CD4-positive, alpha-beta T cell (primary cell): Measurements from ENCODE around the gene SPRTN. TPM values are rescaled to one million over a fixed set of nuclear protein-coding genes. Genes with fewer than 3 reads are reported as not detected.

Experiments
- ATAC-seq: fragments of 200-7000 bp; cut with Tn5 transposase; one replicate; pipeline ENCODE4 v1.10.0; 2022; ENCODE audit warnings: mild to moderate bottlenecking; ENCODE audit not compliant: poor library complexity
- CTCF ChIA-PET: fragments of 350-600 bp; sonication (Branson Sonifier 250); formaldehyde crosslinking; loops from one replicate; lab custom pipeline; 2021; ENCODE audit warnings: antibody characterized with exemption, inconsistent platforms; lab: Charles Lee
- POLR2A ChIA-PET: fragments of 350-600 bp; sonication (Branson Sonifier 250); formaldehyde crosslinking; loops from one replicate; lab custom pipeline; 2021; ENCODE audit warnings: antibody characterized with exemption, inconsistent platforms; lab: Charles Lee
- DNase-seq, 14 experiments: peaks; one replicate each; pipeline ENCODE4 v3.0.0-alpha.2; 2013 to 2020; ENCODE audit warnings: mixed read lengths in 2 of 14
- H3K27ac ChIP-seq, 2 donors: one replicate each; pipeline versions ENCODE4 v1.5.1 to v1.7.0; 2013; ENCODE audit warnings: low read length in 2 of 2, low read depth in 1 of 2, mild to moderate bottlenecking in 1 of 2
- H3K27me3 ChIP-seq, 2 experiments: 1 replicate in 1 of 2; 2 replicates in 1 of 2; pipeline versions ENCODE4 v1.6.1 to v1.7.0; 2013; ENCODE audit warnings: low read length in 2 of 2, control low read depth in 1 of 2, mild to moderate bottlenecking in 1 of 2, moderate library complexity in 1 of 2; ENCODE audit not compliant: insufficient read depth in 2 of 2, control insufficient read depth in 1 of 2
- H3K36me3 ChIP-seq: one replicate; pipeline ENCODE4 v1.6.1; 2013; ENCODE audit warnings: low read length, control low read depth; ENCODE audit not compliant: insufficient read depth
- H3K4me1 ChIP-seq: one replicate; pipeline ENCODE4 v1.6.1; 2013; ENCODE audit warnings: low read length, control low read depth; ENCODE audit not compliant: insufficient read depth
- H3K4me3 ChIP-seq: one replicate; pipeline ENCODE4 v1.5.1; 2013; ENCODE audit warnings: mild to moderate bottlenecking, low read length, moderate library complexity
- H3K9me3 ChIP-seq, 2 experiments: 1 replicate in 1 of 2; 2 replicates in 1 of 2; pipeline versions ENCODE4 v1.6.1 to v1.7.0; 2013; ENCODE audit warnings: low read length in 2 of 2, mild to moderate bottlenecking in 2 of 2, control low read depth in 1 of 2, moderate library complexity in 1 of 2; ENCODE audit not compliant: control insufficient read depth in 1 of 2, insufficient read depth in 1 of 2
- H3K27ac Mint-ChIP-seq: one replicate; pipeline ENCODE4 v1.8.0; 2020; ENCODE audit warnings: mixed read lengths
- H3K27me3 Mint-ChIP-seq: one replicate; pipeline ENCODE4 v1.8.0; 2021; ENCODE audit warnings: mixed read lengths
- H3K36me3 Mint-ChIP-seq: one replicate; pipeline ENCODE4 v1.8.0; 2021; ENCODE audit warnings: low read depth, mixed read lengths
- H3K4me1 Mint-ChIP-seq: one replicate; pipeline ENCODE4 v1.8.0; 2021; ENCODE audit warnings: low read depth, mixed read lengths
- H3K4me3 Mint-ChIP-seq: one replicate; pipeline ENCODE4 v1.8.0; 2020; ENCODE audit warnings: mild to moderate bottlenecking, mixed read lengths
- H3K9me3 Mint-ChIP-seq: one replicate; pipeline ENCODE4 v1.8.0; 2020; ENCODE audit warnings: mixed read lengths
- CTCF ChIP-seq: fragments of 200-600 bp; IDR thresholded peaks from one replicate; pipeline ENCODE4 v1.8.0; 2022; ENCODE audit warnings: antibody characterized with exemption, mild to moderate bottlenecking
- intact Hi-C, 2 experiments: fragments of 100-400 bp; cut with DNase I in 1 of 2; cut with micrococcal nuclease in 1 of 2; formaldehyde crosslinking; loops; one replicate each; pipeline versions ENCODE4 v1.15.1 to v1.9.0; 2023 to 2025; cut with DNase I, micrococcal nuclease
- total RNA-seq, 174 experiments: library from RNA in 2 of 174; stranded (reverse) in 2 of 174; gene quantifications; one replicate each; pipeline ENCODE4 v1.2.3 and lab custom pipeline; 2021 to 2026

The SPRTN gene
- total RNA-seq, 2 experiments from 2014 or later, result 27.7 to 30.9 TPM

- Histone ChIP-seq H3K9me3 (no peaks in the 10 kb centered on the region), H3K4me3 (no peak overlapping the region), H3K27ac (no peak overlapping the region), H3K27me3 (no peaks in the 10 kb centered on the region), H3K4me1 (no peaks in the 10 kb centered on the region), H3K36me3 (peaks cover 35% of the 10 kb centered on the region)
- TF ChIP-seq CTCF, result no peak
- H3K27me3 Mint-ChIP-seq, result no peaks in the 10 kb centered on the region
- intact Hi-C loops, result no loop called here
- peaks cover 4% of the 10 kb centered on the region for H3K4me1 Mint-ChIP-seq
- POLR2A ChIA-PET, result interaction anchor here (1.5 kb wide), 1 partner anchor 51 kb away, joined by 3 read pairs; no protein-coding TSS in a partner anchor
- CTCF ChIA-PET, result no interaction called here
- peaks cover 57% of the 10 kb centered on the region for H3K36me3 Mint-ChIP-seq
- no peaks in the 10 kb centered on the region for H3K9me3 Mint-ChIP-seq
- ATAC-seq, result no peak
- DNase-seq, result no peak
- H3K27ac Mint-ChIP-seq, result peak overlapping the region; percentile 28
- H3K4me3 Mint-ChIP-seq, result no peak overlapping the region
Measured at GRCh38 chr1:231369282-231369681, 31.2 kb downstream of the SPRTN start.

GRCh38 chr1:231372501-231372900 is 34.4 kb downstream of the SPRTN start:
- Mint-ChIP-seq H3K36me3 (peaks cover 31% of the 10 kb centered on the region), H3K27me3 (no peaks in the 10 kb centered on the region), H3K27ac (no peak overlapping the region), H3K4me1 (peaks cover 20% of the 10 kb centered on the region), H3K4me3 (no peak overlapping the region), H3K9me3 (no peaks in the 10 kb centered on the region)
- no peaks in the 10 kb centered on the region for H3K27me3 ChIP-seq
- H3K36me3 ChIP-seq, result peaks cover 29% of the 10 kb centered on the region
- TF ChIP-seq CTCF, result no peak
- peaks cover 3% of the 10 kb centered on the region for H3K4me1 ChIP-seq
- no peaks in the 10 kb centered on the region for H3K9me3 ChIP-seq
- POLR2A ChIA-PET, result interaction anchor here (0.7 kb wide), 1 partner anchor 16 kb away, joined by 3 read pairs; no protein-coding TSS in a partner anchor
- CTCF ChIA-PET, result no interaction called here
- DNase-seq (no peak), ATAC-seq (no peak)
- no peak overlapping the region for H3K27ac ChIP-seq
- H3K4me3 ChIP-seq, result no peak overlapping the region
- intact Hi-C loops, result loop anchor here in 1 of 2 experiments (10.0 kb wide), 1 partner anchor 52 kb away; the partner anchor contains the start of gene EGLN1

GRCh38 chr1:231374394-231374793 is 36.3 kb downstream of the SPRTN start:
- Mint-ChIP-seq H3K27me3 (no peaks in the 10 kb centered on the region), H3K4me3 (no peak overlapping the region), H3K27ac (no peak overlapping the region), H3K36me3 (peaks cover 18% of the 10 kb centered on the region), H3K4me1 (peaks cover 39% of the 10 kb centered on the region), H3K9me3 (no peaks in the 10 kb centered on the region)
- Histone ChIP-seq H3K27me3 (no peaks in the 10 kb centered on the region), H3K4me1 (peaks cover 5% of the 10 kb centered on the region), H3K36me3 (peaks cover 19% of the 10 kb centered on the region), H3K27ac (no peak overlapping the region), H3K9me3 (no peaks in the 10 kb centered on the region), H3K4me3 (no peak overlapping the region)
- intact Hi-C loops, result loop anchor here in 1 of 2 experiments (10.0 kb wide), 1 partner anchor 50 kb away; the partner anchor contains the start of gene EGLN1
- ChIA-PET CTCF (interaction anchor here (0.9 kb wide), 1 partner anchor 15 kb away, joined by 3 read pairs; no protein-coding TSS in a partner anchor), POLR2A (interaction anchor here (0.9 kb wide), 1 partner anchor 36 kb away, joined by 3 read pairs; no protein-coding TSS in a partner anchor)
- DNase-seq, result no peak
- no peak for TF ChIP-seq CTCF
- ATAC-seq, result no peak
